ENCODE data around the gene TRIM46. TPM values are rescaled to one million over a fixed set of nuclear protein-coding genes. Genes with fewer than 3 reads are reported as not detected.

The TRIM46 gene
- 2.0 to 3.1 TPM (median 2.9 TPM) in 5 replicates for total RNA-seq (2022; extraction: Qiagen RNA extraction)

GRCh38 chr1:155173478-155174323 is at the start of gene TRIM46:
TRIM46 (plus strand) TSS chr1:155173849; CDS start chr1:155173967, 118 bp downstream.

GRCh38 chr1:155127105-155127966 is 46.3 kb upstream of the TRIM46 start, which contains the start of gene EFNA1:
EFNA1 (plus strand) TSS chr1:155127876; CDS start chr1:155127978, 102 bp downstream.

GRCh38 chr1:155135415-155136028 is 38.1 kb upstream of the TRIM46 start, which contains the start of gene SLC50A1:
SLC50A1 (plus strand) TSS chr1:155135852; CDS start chr1:155135912, 60 bp downstream.

GRCh38 chr1:155139895-155140629 is 33.6 kb upstream of the TRIM46 start, which contains the start of gene DPM3:
DPM3 (minus strand) TSS chr1:155140531; CDS start chr1:155140240, 291 bp downstream.

GRCh38 chr1:155172732-155173477 is 744 bp upstream of the TRIM46 start, which contains the start of gene KRTCAP2:
KRTCAP2 (minus strand) TSS chr1:155173304; CDS start chr1:155173224, 80 bp downstream.

GRCh38 chr1:155207806-155208540 is 34.3 kb downstream of the TRIM46 start, which contains the start of gene THBS3:
THBS3 (minus strand) TSS chr1:155207897; CDS start chr1:155207876, 21 bp downstream.

GRCh38 chr1:155208541-155209311 is 35.1 kb downstream of the TRIM46 start, which contains the start of gene MTX1:
MTX1 (plus strand) TSS chr1:155208695; CDS start chr1:155208805, 110 bp downstream.

Other genes starting within 250 kb of the TRIM46 start
- gene PMVK, start 237.1 kb upstream of the TRIM46 start, total RNA-seq (2022; extraction: Qiagen RNA extraction) = 39.6 to 50.3 TPM (median 45.3 TPM) in 5 replicates
- 13.5 to 15.9 TPM (median 14.6 TPM) in 5 replicates for gene PBXIP1, start 217.8 kb upstream of the TRIM46 start, total RNA-seq (2022; extraction: Qiagen RNA extraction)
- 21.6 to 23.1 TPM (median 21.9 TPM) in 5 replicates for gene PYGO2, start 212.1 kb upstream of the TRIM46 start, total RNA-seq (2022; extraction: Qiagen RNA extraction)
- gene SHC1, start 203.1 kb upstream of the TRIM46 start, total RNA-seq (2022; extraction: Qiagen RNA extraction) = 219 to 266 TPM (median 254 TPM) in 5 replicates
- gene CKS1B, start 199.2 kb upstream of the TRIM46 start, total RNA-seq (2022; extraction: Qiagen RNA extraction) = 307 to 357 TPM (median 343 TPM) in 5 replicates
- 38.0 to 45.6 TPM (median 44.1 TPM) in 5 replicates for gene FLAD1, start 190.5 kb upstream of the TRIM46 start, total RNA-seq (2022; extraction: Qiagen RNA extraction)
- gene LENEP, start 180.3 kb upstream of the TRIM46 start, total RNA-seq (2022; extraction: Qiagen RNA extraction) = not detected in 5 replicates
- gene ZBTB7B, start 171.0 kb upstream of the TRIM46 start, total RNA-seq (2022; extraction: Qiagen RNA extraction) = 41.1 to 55.1 TPM (median 52.6 TPM) in 5 replicates
- gene DCST2, start 140.1 kb upstream of the TRIM46 start, total RNA-seq (2022; extraction: Qiagen RNA extraction) = 0.37 to 1.2 TPM (median 0.71 TPM) in 5 replicates
- 0.05 to 0.07 TPM in 2 of 5 replicates, not detected in the others for gene DCST1, start 140.0 kb upstream of the TRIM46 start, total RNA-seq (2022; extraction: Qiagen RNA extraction)
- 76.8 to 119 TPM (median 109 TPM) in 5 replicates for gene ADAM15, start 122.5 kb upstream of the TRIM46 start, total RNA-seq (2022; extraction: Qiagen RNA extraction)
- gene EFNA4, start 110.1 kb upstream of the TRIM46 start, total RNA-seq (2022; extraction: Qiagen RNA extraction) = 15.5 to 17.4 TPM (median 16.3 TPM) in 5 replicates
- gene EFNA3, start 95.0 kb upstream of the TRIM46 start, total RNA-seq (2022; extraction: Qiagen RNA extraction) = 12.3 to 14.8 TPM (median 14.2 TPM) in 5 replicates
- 21.7 to 30.6 TPM (median 26.3 TPM) in 5 replicates for gene EFNA1, start 46.0 kb upstream of the TRIM46 start, total RNA-seq (2022; extraction: Qiagen RNA extraction)
- 31.8 to 37.5 TPM (median 32.9 TPM) in 5 replicates for gene SLC50A1, start 38.0 kb upstream of the TRIM46 start, total RNA-seq (2022; extraction: Qiagen RNA extraction)
- 74.0 to 113 TPM (median 104 TPM) in 5 replicates for gene DPM3, start 33.3 kb upstream of the TRIM46 start, total RNA-seq (2022; extraction: Qiagen RNA extraction)
- 212 to 265 TPM (median 253 TPM) in 5 replicates for gene KRTCAP2, start 545 bp upstream of the TRIM46 start, total RNA-seq (2022; extraction: Qiagen RNA extraction)
- gene THBS3, start 34.0 kb downstream of the TRIM46 start, total RNA-seq (2022; extraction: Qiagen RNA extraction) = 6.3 to 9.1 TPM (median 8.6 TPM) in 5 replicates
- gene MTX1, start 34.8 kb downstream of the TRIM46 start, total RNA-seq (2022; extraction: Qiagen RNA extraction) = 67.5 to 77.3 TPM (median 75.2 TPM) in 5 replicates
- gene ENTREP3, start 81.6 kb downstream of the TRIM46 start, total RNA-seq (2022; extraction: Qiagen RNA extraction) = 26.2 to 38.1 TPM (median 32.7 TPM) in 5 replicates
- 96.0 to 128 TPM (median 117 TPM) in 5 replicates for gene SCAMP3, start 88.5 kb downstream of the TRIM46 start, total RNA-seq (2022; extraction: Qiagen RNA extraction)
- 19.6 to 28.0 TPM (median 23.6 TPM) in 5 replicates for gene CLK2, start 99.7 kb downstream of the TRIM46 start, total RNA-seq (2022; extraction: Qiagen RNA extraction)
- 3.1 to 5.8 TPM (median 4.5 TPM) in 5 replicates for gene HCN3, start 103.6 kb downstream of the TRIM46 start, total RNA-seq (2022; extraction: Qiagen RNA extraction)
- gene PKLR, start 127.6 kb downstream of the TRIM46 start, total RNA-seq (2022; extraction: Qiagen RNA extraction) = 0.02 TPM in 3 of 5 replicates, not detected in the others
- 159 to 178 TPM (median 164 TPM) in 5 replicates for gene FDPS, start 135.0 kb downstream of the TRIM46 start, total RNA-seq (2022; extraction: Qiagen RNA extraction)
- 40.0 to 56.3 TPM (median 51.9 TPM) in 5 replicates for gene RUSC1, start 147.0 kb downstream of the TRIM46 start, total RNA-seq (2022; extraction: Qiagen RNA extraction)

All from A549 treated with AZD2906 at 1 μM for 4 hours (cell line).